HAP-1 (cell line): ENCODE measurements around the gene TUBA1B.
"Not testable (repeated sequence)": the region's sequence is repeated elsewhere in the genome, so short reads cannot be mapped to it uniquely, and the experiment has no call there.

ENCODE experiments used
- DNase-seq, 2 experiments: peaks; one replicate each; pipeline ENCODE4 v3.0.0-alpha.2; 2016 to 2020; ENCODE audit warnings: low spot score in 2 of 2
- H3K27me3 ChIP-seq: fragments of 250-450 bp; sonication (Bioruptor Pico); 2 replicates; pipeline ENCODE4 v1.5.1; 2020; ENCODE audit warnings: low read depth, mild to moderate bottlenecking, moderate library complexity
- H3K36me3 ChIP-seq: fragments of 250-450 bp; sonication (Bioruptor Pico); replicated peaks from 2 replicates; pipeline ENCODE4 v1.5.1; 2020; ENCODE audit warnings: mild to moderate bottlenecking
- H3K4me1 ChIP-seq: fragments of 250-450 bp; sonication (Bioruptor Pico); 2 replicates; pipeline ENCODE4 v1.5.1; 2020; ENCODE audit warnings: mild to moderate bottlenecking
- H3K4me3 ChIP-seq: fragments of 250-450 bp; sonication (Bioruptor Pico); 2 replicates; pipeline ENCODE4 v1.5.1; 2020; ENCODE audit warnings: mild to moderate bottlenecking, moderate library complexity
- H3K9me3 ChIP-seq: fragments of 250-450 bp; sonication (Bioruptor Pico); 2 replicates; pipeline ENCODE4 v1.5.1; 2020; ENCODE audit warnings: mild to moderate bottlenecking, moderate library complexity
- in situ Hi-C: fragments of 300-500 bp; cut with MboI; formaldehyde crosslinking; loops from 3 replicates; pipeline ENCODE4 v1.14.3; 2020; ENCODE audit warnings: low sequenced_read_pairs, inconsistent platforms, mixed read lengths

Gene TUBA1B

DNA sequence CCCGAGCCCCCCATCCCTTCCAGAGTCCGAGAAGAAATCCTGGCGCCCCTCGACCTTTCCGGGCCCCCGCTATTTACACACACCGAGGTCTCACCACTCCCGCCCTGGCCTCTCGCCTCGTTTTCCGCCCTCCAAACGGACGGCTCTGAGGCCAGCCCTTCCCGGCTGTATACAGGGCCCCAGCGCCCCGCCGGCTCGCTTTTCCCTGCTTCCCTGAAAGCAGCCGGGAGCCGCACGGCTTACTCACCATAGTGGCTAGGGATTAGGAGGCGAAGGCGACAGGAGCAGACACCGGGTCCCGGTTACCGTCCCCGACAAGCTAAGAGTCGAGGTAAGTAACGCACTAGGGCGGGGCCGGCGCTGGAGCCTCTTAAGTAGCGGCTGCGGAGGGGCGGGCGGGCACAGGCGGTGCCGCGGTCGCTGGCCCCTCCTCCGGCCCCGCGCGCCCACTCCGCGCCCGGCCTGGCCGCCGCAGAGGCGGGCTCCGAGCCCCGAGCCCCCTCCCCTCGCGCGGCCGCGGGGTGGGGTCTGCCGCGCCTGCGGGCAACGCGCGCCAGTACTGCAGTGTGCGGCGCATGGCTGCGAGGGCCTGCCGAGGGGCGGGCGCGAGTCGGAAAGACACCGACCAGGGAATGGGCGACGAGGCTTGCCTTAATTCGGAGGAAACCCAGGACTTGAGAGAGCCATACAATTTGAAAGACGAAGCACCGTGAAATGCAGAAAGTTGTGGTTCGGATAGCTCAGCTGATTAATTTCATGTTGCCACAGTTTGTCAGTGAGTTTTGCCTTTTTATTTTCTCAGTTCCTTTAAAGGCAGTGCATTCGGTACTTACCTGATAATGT, at the start of gene TUBA1B:
Gene TUBA1B (minus strand): TSS at position 345 of the 843 bp plus-strand sequence. CDS start 95 bp downstream, at position 250.
- peak within 1 kb of the TSS; percentile 100 for H3K4me3 ChIP-seq
- DNase-seq, result peak; percentile 85 to 92
- in situ Hi-C loops, result loop anchor here (10.0 kb wide), 1 partner anchor 104 kb away; no protein-coding TSS in a partner anchor
- peaks cover 43% of the 10 kb centered on the region for H3K36me3 ChIP-seq
- no peaks in the 10 kb centered on the region for H3K27me3 ChIP-seq
- no peaks in the 10 kb centered on the region for H3K9me3 ChIP-seq
- peaks cover 24% of the 10 kb centered on the region for H3K4me1 ChIP-seq

DNA sequence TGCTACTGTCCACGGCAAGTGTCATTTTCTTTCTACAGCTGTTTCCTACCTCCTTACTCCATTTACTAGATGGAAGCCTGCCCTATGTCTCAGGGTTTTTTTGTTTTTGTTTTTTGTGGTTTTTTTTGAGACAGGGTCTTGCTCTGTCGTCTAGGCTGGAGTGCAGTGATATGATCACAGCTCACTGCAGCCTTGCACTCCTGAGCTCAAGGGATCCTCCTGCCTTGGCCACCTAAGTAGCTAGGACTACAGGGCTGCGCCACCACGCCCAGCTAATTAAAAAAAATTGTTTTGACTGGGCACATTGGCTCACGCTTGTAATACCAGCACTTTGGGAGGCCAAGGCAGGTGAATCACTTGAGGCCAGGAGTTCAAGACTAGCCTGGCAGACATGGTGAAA, 43.0 kb upstream of the TUBA1B start:
- Histone ChIP-seq H3K4me1 (peaks cover 7% of the 10 kb centered on the region), H3K9me3 (peaks cover 8% of the 10 kb centered on the region), H3K4me3 (no peak overlapping the region), H3K27me3 (no peaks in the 10 kb centered on the region), H3K36me3 (no peaks in the 10 kb centered on the region)
- DNase-seq, result no peak
- in situ Hi-C loops, result no loop called here

DNA sequence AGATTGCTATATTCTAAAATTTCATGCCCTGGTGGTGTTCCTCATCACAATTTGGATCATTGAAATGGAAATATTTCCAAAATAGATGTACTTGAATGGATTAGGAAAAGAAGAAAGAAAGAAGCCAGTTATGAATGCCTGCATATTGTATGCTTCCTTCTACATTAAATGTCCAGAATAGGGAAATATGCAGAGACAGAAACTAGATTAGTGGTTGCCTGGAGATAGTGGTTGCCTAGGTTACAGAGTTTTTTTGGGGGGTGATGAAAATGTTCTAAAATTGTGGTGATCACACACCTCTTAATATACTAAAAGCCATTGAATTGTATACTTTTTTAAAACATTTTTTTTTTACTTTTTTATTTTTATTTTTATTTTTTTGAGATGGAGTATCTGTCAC, 39.7 kb upstream of the TUBA1B start:
- Histone ChIP-seq H3K4me1 (peaks cover 7% of the 10 kb centered on the region; the same call in 1 of the 2 replicates), H3K4me3 (no peak overlapping the region), H3K27me3 (no peaks in the 10 kb centered on the region), H3K36me3 (no peaks in the 10 kb centered on the region), H3K9me3 (no peaks in the 10 kb centered on the region)
- peak in 1 of 2 experiments; percentile 60 for DNase-seq
- in situ Hi-C loops, result no loop called here

DNA sequence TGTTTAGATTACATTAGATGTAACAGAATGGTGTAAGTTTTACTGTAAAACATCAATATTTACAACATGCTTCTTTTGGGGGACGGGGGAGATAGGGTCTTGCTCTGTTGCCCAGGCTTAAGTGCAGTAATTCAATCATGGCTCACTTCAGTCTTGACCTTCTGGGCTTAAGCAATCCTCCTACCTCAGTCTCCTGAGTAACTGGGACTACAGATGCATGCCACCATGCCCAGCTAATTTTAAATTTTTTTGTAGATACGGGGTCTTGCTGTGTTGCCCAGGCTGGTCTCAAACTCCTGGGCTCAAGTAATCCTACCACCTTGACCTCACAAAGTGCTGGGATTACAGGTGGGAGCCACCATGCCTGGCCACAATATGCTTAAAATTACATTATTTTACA, 33.9 kb upstream of the TUBA1B start:
- Histone ChIP-seq H3K4me3 (no peak overlapping the region), H3K27me3 (no peaks in the 10 kb centered on the region), H3K9me3 (no peaks in the 10 kb centered on the region), H3K36me3 (no peaks in the 10 kb centered on the region), H3K4me1 (peaks cover 7% of the 10 kb centered on the region)
- no peak for DNase-seq
- in situ Hi-C loops, result no loop called here

DNA sequence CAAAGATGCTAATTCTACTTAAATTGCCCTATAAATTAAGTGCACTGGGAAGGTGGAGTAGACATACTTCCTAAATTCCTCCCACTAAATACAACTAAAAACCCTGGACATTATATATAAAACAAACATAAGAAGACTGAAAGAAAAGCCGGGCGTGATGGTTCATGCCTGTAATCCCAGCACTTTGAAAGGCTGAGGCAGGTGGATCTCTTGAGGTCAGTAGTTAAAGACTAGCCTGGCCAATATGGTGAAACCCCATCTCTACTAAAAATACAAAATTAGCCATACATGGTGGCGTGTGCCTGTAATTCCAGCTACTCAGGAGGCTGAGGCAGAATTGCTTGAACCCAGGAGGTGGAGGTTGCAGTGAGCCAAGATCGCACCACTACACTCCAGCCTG, 30.7 kb upstream of the TUBA1B start:
- H3K36me3 ChIP-seq, H3K9me3 ChIP-seq, H3K4me1 ChIP-seq, H3K27me3 ChIP-seq, in situ Hi-C loops, H3K4me3 ChIP-seq: not testable (repeated sequence)
- peak in 1 of 2 experiments; percentile 16 for DNase-seq

DNA sequence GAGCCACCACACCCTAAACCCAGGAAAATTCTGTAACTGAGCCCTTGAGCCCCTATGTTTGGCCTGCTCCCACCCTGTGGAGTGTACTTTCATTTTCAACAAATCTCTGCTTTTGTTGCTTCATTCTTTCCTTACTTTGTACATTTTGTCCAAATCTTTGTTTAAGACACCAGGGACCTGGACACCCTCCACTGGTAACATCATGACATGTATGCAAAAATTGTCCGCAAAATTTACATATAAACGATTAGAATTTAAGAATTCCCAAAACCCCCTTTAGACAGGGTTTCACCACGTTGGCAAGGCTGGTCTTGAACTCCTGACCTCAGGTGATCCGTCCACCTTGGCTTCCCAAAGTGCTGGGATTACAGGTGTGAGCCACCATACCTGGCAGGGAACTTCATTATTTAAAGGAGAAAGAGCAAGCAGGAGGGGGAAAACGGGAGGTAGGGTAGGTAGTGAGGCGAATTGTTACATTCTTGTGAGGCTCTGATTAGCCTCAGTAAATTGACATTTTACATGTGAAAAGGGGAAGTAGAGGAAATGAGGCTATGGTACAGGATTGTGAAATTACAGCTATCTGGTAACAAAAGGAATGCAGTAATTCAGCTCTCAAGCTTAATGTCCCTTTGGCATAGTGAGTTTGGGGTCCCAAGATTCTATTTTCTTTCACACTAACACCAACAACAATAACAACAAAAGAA, 30.0 kb upstream of the TUBA1B start:
- in situ Hi-C loops, result no loop called here
- H3K36me3 ChIP-seq, result no peaks in the 10 kb centered on the region
- no peaks in the 10 kb centered on the region for H3K27me3 ChIP-seq
- no peak overlapping the region for H3K4me3 ChIP-seq
- H3K9me3 ChIP-seq, result no peaks in the 10 kb centered on the region
- peaks cover 7% of the 10 kb centered on the region for H3K4me1 ChIP-seq
- DNase-seq, result no peak

DNA sequence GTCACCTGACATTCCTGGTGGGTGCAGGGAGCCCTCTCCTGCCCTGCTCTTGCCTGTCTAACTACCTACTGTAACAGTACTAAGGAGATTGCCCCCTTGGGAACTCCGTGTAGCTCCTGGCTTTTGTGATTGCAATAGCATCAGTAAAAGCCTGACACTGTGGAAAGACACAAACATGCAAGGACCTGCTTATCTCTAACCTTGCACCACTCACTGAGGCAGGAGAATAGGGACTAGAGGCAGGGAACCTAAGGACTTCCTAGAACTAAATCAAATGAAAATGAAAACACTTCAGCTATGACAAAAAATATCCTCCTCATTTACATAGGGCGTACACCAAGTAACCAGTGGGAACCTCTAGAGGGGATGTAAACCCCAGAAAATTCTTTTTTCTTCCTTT, 29.2 kb upstream of the TUBA1B start:
- Histone ChIP-seq H3K36me3 (no peaks in the 10 kb centered on the region), H3K27me3 (no peaks in the 10 kb centered on the region), H3K4me1 (peaks cover 7% of the 10 kb centered on the region), H3K4me3 (no peak overlapping the region), H3K9me3 (no peaks in the 10 kb centered on the region)
- in situ Hi-C loops, result no loop called here
- DNase-seq, result no peak

DNA sequence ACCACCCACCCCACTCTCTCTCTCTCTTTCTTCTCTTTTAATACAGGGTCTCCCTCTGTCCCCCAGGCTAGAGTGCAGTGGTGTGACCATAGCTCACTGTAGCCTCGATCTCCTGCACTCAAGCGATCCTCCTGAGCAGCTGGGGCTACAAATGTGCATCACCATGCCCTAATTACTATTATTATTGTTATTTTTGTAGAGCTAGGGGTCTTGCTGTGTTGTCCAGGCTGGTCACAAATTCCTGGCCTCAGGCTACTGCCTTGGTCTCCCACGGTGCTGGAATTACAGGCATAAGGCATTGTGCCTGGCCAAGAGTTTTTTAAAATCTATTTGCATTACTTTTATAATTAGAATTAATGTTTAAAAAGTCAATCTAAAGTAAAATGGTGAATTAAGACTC, 23.0 kb upstream of the TUBA1B start:
- Histone ChIP-seq H3K27me3 (no peaks in the 10 kb centered on the region), H3K4me1 (no peaks in the 10 kb centered on the region), H3K4me3 (no peak overlapping the region), H3K36me3 (no peaks in the 10 kb centered on the region), H3K9me3 (no peaks in the 10 kb centered on the region)
- no peak for DNase-seq
- in situ Hi-C loops, result no loop called here

DNA sequence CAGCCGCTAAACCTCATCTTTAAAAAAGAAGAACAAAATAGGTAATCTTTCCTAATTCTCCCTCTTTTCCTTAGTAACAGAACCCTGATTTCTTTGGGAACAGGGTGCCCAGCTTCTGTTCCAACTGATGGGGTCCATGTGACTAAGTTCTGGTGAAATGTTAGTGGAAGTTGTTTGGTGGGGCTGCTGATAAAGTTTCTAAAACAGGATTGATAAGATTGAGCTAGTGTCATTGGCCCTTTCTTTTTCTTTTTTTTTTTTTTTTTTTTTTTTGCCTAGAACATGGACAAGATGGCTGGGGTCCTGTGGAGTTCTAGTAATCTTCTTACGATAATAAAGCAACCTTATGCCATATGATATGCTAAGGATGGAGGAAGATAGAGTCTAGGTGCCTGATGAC, 16.2 kb upstream of the TUBA1B start:
- H3K36me3 ChIP-seq, result no peaks in the 10 kb centered on the region
- no peak for DNase-seq
- H3K4me3 ChIP-seq, result no peak overlapping the region
- no peaks in the 10 kb centered on the region for H3K4me1 ChIP-seq
- H3K9me3 ChIP-seq, result no peaks in the 10 kb centered on the region
- in situ Hi-C loops, result no loop called here
- no peaks in the 10 kb centered on the region for H3K27me3 ChIP-seq

DNA sequence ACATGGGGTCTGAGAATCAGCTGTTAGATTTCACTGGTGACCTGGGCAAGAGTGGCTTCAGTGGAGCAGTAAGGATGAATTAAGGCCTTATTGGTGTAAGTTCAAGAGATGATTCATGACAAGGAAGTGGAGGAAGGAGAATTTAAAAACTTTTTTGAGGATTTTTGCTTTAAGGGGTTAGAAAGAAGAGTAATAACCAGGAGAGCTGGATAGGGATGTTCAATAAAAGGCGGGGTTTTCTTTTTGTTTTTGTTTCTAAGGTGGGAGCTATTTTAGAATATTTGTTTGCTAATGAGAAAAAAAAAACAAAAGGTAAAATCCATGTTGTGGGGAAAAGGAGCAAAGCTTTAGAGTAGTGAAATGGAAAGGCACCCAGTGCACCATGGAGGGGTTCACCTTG, 15.2 kb upstream of the TUBA1B start:
- Histone ChIP-seq H3K4me3 (no peak overlapping the region), H3K36me3 (no peaks in the 10 kb centered on the region), H3K4me1 (no peaks in the 10 kb centered on the region), H3K27me3 (no peaks in the 10 kb centered on the region), H3K9me3 (no peaks in the 10 kb centered on the region)
- in situ Hi-C loops, result no loop called here
- no peak for DNase-seq

DNA sequence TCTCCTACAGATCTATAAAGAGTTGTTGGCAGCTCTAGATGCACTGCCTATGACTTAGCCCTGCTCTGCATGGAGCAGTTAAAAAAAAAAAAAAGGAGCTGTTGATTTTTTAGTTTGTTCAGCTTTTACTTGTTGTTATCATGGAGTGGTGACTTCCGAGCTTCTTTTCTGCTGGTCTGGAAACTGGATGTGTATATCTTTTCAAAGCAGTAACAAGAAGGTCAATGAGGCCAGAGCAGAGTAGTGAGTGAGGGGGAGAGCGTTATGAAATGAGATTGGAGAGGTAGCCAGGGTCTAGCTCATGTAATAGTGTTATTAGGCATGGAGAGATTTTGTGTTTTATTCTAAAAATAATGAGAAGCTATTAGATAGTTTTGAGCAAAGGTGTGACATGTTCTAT, 13.2 kb upstream of the TUBA1B start:
- H3K9me3 ChIP-seq, result no peaks in the 10 kb centered on the region
- no peak for DNase-seq
- H3K4me3 ChIP-seq, result no peak overlapping the region
- no peaks in the 10 kb centered on the region for H3K4me1 ChIP-seq
- H3K27me3 ChIP-seq, result no peaks in the 10 kb centered on the region
- H3K36me3 ChIP-seq, result no peaks in the 10 kb centered on the region
- in situ Hi-C loops, result no loop called here

DNA sequence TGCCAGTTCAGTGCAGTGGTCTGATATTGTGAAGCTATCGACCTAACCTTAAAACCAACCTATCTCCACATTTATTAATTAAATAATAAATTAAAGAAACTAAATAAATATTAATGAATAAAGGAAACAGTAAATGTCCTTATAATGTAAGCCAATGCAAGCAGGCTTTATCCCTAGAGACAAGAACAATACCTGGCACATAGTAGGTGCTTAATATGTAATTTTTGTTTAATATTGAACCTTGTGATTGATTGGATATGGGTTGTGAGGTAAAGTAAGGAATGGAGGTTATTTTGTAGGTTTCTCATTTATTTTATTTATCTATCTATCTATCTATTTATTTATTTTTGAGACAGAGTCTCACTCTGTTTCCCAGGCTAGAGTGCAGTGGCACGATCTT, 7.8 kb upstream of the TUBA1B start:
- in situ Hi-C loops, result loop anchor here (10.0 kb wide), 1 partner anchor 96 kb away; no protein-coding TSS in a partner anchor
- no peaks in the 10 kb centered on the region for H3K27me3 ChIP-seq
- H3K9me3 ChIP-seq, result no peaks in the 10 kb centered on the region
- H3K4me3 ChIP-seq, result no peak overlapping the region
- no peak for DNase-seq
- peaks cover 5% of the 10 kb centered on the region for H3K4me1 ChIP-seq
- no peaks in the 10 kb centered on the region for H3K36me3 ChIP-seq

DNA sequence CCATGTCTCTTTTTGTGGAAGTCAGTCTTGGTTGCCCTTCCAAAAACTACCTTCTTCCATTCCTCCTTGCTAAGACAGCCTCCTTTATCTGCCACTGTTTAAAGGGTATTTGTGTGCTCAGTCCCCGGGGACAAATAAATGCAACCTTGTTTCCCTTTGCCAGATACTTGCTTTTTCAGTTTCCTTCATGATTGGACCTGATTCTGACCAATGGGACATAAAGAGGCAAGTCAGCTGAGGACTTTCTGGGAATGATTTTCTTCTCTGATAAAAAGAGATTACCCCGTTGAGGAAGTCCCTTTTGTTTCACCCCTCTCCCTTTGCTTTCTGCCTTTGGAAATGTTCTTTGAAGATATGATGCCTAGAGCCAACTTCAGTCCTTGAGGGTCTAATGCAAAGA, 7.4 kb upstream of the TUBA1B start:
- H3K4me1 ChIP-seq, result peaks cover 7% of the 10 kb centered on the region
- in situ Hi-C loops, result loop anchor here (10.0 kb wide), 1 partner anchor 96 kb away; no protein-coding TSS in a partner anchor
- H3K9me3 ChIP-seq, result no peaks in the 10 kb centered on the region
- no peaks in the 10 kb centered on the region for H3K27me3 ChIP-seq
- no peak overlapping the region for H3K4me3 ChIP-seq
- DNase-seq, result peak; percentile 64 to 70
- no peaks in the 10 kb centered on the region for H3K36me3 ChIP-seq

DNA sequence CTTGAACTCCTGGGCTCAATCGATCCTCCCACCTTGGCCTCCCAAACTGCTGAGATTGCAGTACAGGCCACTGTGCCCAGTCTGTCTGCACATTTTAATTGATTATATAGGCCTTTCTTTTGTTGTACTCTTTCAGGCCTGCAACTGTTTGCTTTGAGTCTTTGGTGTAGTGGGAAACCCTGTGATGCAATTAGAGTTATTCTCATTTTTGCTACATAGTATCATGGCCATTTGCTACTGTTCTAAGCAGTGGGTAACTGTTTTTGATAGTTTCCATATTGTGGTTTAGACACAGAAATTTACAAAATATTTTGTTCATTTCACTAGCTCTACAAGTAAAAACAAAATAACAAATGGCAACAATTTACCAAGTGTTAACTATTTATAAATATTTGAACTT, 6.3 kb upstream of the TUBA1B start:
- Histone ChIP-seq H3K36me3 (no peaks in the 10 kb centered on the region), H3K4me1 (peaks cover 17% of the 10 kb centered on the region), H3K27me3 (no peaks in the 10 kb centered on the region), H3K4me3 (no peak overlapping the region), H3K9me3 (no peaks in the 10 kb centered on the region)
- in situ Hi-C loops, result loop anchor here (10.0 kb wide), 1 partner anchor 97 kb away; no protein-coding TSS in a partner anchor
- DNase-seq, result no peak
